ENCODE measurements around the gene C2orf72.
"Not testable (repeated sequence)": the region's sequence is repeated elsewhere in the genome, so short reads cannot be mapped to it uniquely, and the experiment has no call there.

Gene C2orf72

GRCh38 chr2:231037202-231037730, at the start of gene C2orf72:
Gene C2orf72 (plus strand): TSS chr2:231037523. CDS start chr2:231037566, 43 bp downstream.
- DNase-seq (ENCODE audit: low read depth in 2 of 3, low spot score in 2 of 3), result no peak

GRCh38 chr2:230989731-230990130, 47.6 kb upstream of the C2orf72 start:
- DNase-seq (ENCODE audit: low read depth in 2 of 3, low spot score in 2 of 3), result no peak

GRCh38 chr2:230990131-230990898, 47.0 kb upstream of the C2orf72 start:
- no peak for DNase-seq (ENCODE audit: low read depth in 2 of 3, low spot score in 2 of 3)

- DNase-seq (ENCODE audit: low read depth in 2 of 3, low spot score in 2 of 3), result no peak
Measured at GRCh38 chr2:230990899-230991150, 46.5 kb upstream of the C2orf72 start.

- DNase-seq (ENCODE audit: low read depth in 2 of 3, low spot score in 2 of 3), result no peak
Measured at GRCh38 chr2:230991598-230991997, 45.7 kb upstream of the C2orf72 start.

GRCh38 chr2:230995821-230996220, 41.5 kb upstream of the C2orf72 start, which contains the start of gene SPATA3:
Gene SPATA3 (plus strand): TSS chr2:230996121. CDS start chr2:230996234, 113 bp downstream.
- DNase-seq (ENCODE audit: low read depth in 2 of 3, low spot score in 2 of 3), result no peak

- DNase-seq (ENCODE audit: low read depth in 2 of 3, low spot score in 2 of 3), result no peak
Measured at GRCh38 chr2:230996661-230997060, 40.7 kb upstream of the C2orf72 start.

- DNase-seq (ENCODE audit: low read depth in 2 of 3, low spot score in 2 of 3), result no peak
Measured at GRCh38 chr2:230998882-230999281, 38.4 kb upstream of the C2orf72 start.

GRCh38 chr2:230999477-230999876, 37.8 kb upstream of the C2orf72 start:
- DNase-seq (ENCODE audit: low read depth in 2 of 3, low spot score in 2 of 3), result no peak

GRCh38 chr2:231000211-231000904, 37.0 kb upstream of the C2orf72 start:
- DNase-seq (ENCODE audit: low read depth in 2 of 3, low spot score in 2 of 3), result no peak

GRCh38 chr2:231001036-231001435, 36.3 kb upstream of the C2orf72 start:
- no peak for DNase-seq (ENCODE audit: low read depth in 2 of 3, low spot score in 2 of 3)

- no peak for DNase-seq (ENCODE audit: low read depth in 2 of 3, low spot score in 2 of 3)
Measured at GRCh38 chr2:231001921-231002320, 35.4 kb upstream of the C2orf72 start.

GRCh38 chr2:231002641-231003040, 34.7 kb upstream of the C2orf72 start:
- DNase-seq (ENCODE audit: low read depth in 2 of 3, low spot score in 2 of 3), result no peak

GRCh38 chr2:231003186-231003585, 34.1 kb upstream of the C2orf72 start:
- DNase-seq (ENCODE audit: low read depth in 2 of 3, low spot score in 2 of 3), result no peak

- DNase-seq (ENCODE audit: low read depth in 2 of 3, low spot score in 2 of 3), result not testable (repeated sequence)
Measured at GRCh38 chr2:231004930-231005329, 32.4 kb upstream of the C2orf72 start.

- DNase-seq (ENCODE audit: low read depth in 2 of 3, low spot score in 2 of 3), result no peak
Measured at GRCh38 chr2:231007286-231008098, 29.8 kb upstream of the C2orf72 start.

GRCh38 chr2:231008131-231008530, 29.2 kb upstream of the C2orf72 start:
- DNase-seq (ENCODE audit: low read depth in 2 of 3, low spot score in 2 of 3), result no peak

GRCh38 chr2:231009236-231009919, 27.9 kb upstream of the C2orf72 start:
- DNase-seq (ENCODE audit: low read depth in 2 of 3, low spot score in 2 of 3), result no peak

- no peak for DNase-seq (ENCODE audit: low read depth in 2 of 3, low spot score in 2 of 3)
Measured at GRCh38 chr2:231010201-231010730, 27.1 kb upstream of the C2orf72 start.

- no peak for DNase-seq (ENCODE audit: low read depth in 2 of 3, low spot score in 2 of 3)
Measured at GRCh38 chr2:231011526-231011925, 25.8 kb upstream of the C2orf72 start.

- no peak for DNase-seq (ENCODE audit: low read depth in 2 of 3, low spot score in 2 of 3)
Measured at GRCh38 chr2:231012463-231012862, 24.9 kb upstream of the C2orf72 start.
